Body of pancreas (tissue), 4 donors: ENCODE data around the gene RPL22. TPM values are rescaled to one million over a fixed set of nuclear protein-coding genes. Genes with fewer than 3 reads are reported as not detected.
"Not testable (repeated sequence)": the region's sequence is repeated elsewhere in the genome, so short reads cannot be mapped to it uniquely, and the experiment has no call there.

ENCODE experiments used
- ATAC-seq: fragments of 150-250 bp; one replicate; pipeline ENCODE4 v1.9.1; 2016
- DNase-seq, 4 donors: peaks; one replicate each; pipeline ENCODE4 v3.0.0-alpha.2; 2019
- H3K27ac ChIP-seq, 4 donors: fragments of 200-600 bp; sonication (generic); 1 replicate in 3 of 4; 2 replicates in 1 of 4; pipeline versions ENCODE4 v1.5.1 to v1.6.1; 2016 to 2019; ENCODE audit warnings: mild to moderate bottlenecking in 1 of 4, mixed read lengths in 1 of 4, moderate library complexity in 1 of 4
- H3K27me3 ChIP-seq, 2 donors: fragments of 200-600 bp; sonication (generic); one replicate each; pipeline ENCODE4 v1.6.0; 2016; ENCODE audit warnings: mild to moderate bottlenecking in 1 of 2
- H3K36me3 ChIP-seq, 2 donors: fragments of 200-600 bp; sonication (generic); replicated peaks in 1 of 2; 2 replicates each; pipeline ENCODE4 v1.5.1; 2016; ENCODE audit warnings: low read depth in 2 of 2; ENCODE audit not compliant: insufficient read depth in 1 of 2
- H3K4me1 ChIP-seq: fragments of 200-600 bp; sonication (generic); one replicate; pipeline ENCODE4 v1.6.0; 2016
- H3K4me3 ChIP-seq, 2 donors: fragments of 200-600 bp; sonication (generic); 1 replicate in 1 of 2; 2 replicates in 1 of 2; pipeline ENCODE4 v1.5.1; 2016 to 2019
- H3K9me3 ChIP-seq, 3 donors: fragments of 200-600 bp; sonication (generic); 1 replicate in 2 of 3; 2 replicates in 1 of 3; pipeline ENCODE4 v1.5.1; 2016
- POLR2A ChIP-seq, 3 donors: fragments of 450-650 bp; IDR thresholded peaks; one replicate each; pipeline ENCODE4 v1.6.1; 2016; ENCODE audit warnings: antibody characterized with exemption in 3 of 3, mild to moderate bottlenecking in 2 of 3
- WGBS, 2 donors: methylation state at CpG; one replicate each; pipeline ENCODE4 v1.1.5; 2017; 5-methylcytosine and 5-hydroxymethylcytosine counted together
- intact Hi-C: fragments of 100-400 bp; cut with DNase I; formaldehyde crosslinking; loops from one replicate; pipeline ENCODE4 v1.15.1; 2023
- total RNA-seq, 2 donors: library from RNA; depleted of rRNA; stranded (reverse); fragments of >200 nt; gene quantifications; one replicate each; pipeline ENCODE4 v1.1.0, GENCODE V29; 2016
- TF ChIP-seq, protein P1 (sequence below), 7 experiments: fragments of 450-650 bp in 4 of 7; fragments of 200-600 bp in 3 of 7; sonication (generic) in 3 of 7; IDR thresholded peaks; one replicate each; pipeline ENCODE4 v1.5.1; 2016 to 2019; ENCODE audit warnings: antibody characterized with exemption in 7 of 7

Gene RPL22
- total RNA-seq, 2 donors from 2014 or later = 112 to 148 TPM

DNA sequence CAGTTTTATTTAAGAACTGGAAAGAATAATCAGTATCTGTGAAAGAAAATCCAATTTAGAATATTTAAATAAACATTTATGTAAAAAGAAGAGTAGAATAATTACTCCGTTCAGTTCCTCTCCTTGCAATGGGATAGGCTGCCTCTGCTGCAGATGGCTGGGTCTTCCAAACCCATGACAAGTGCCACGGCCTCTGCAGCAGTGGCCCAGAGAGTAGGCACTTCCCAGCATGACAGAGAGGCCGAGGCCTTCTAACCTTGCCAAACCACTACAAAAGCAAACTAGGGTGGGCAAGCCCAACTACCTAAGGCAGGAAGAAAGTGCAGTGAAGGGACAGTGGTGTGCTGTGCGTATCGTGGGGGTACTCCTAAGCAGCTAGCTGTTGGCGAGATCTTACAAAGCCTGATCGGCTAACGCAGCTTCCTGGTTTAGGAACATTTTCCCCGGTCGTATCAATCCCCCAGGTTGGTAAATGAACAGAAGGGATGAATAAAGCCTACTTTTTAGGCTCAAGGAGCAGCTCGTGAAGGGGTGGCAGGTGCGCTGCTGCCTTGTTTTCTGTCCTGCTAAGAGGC is 21.9 kb upstream of the RPL22 start:
- no peak for TF ChIP-seq POLR2A (IDR thresholded peaks at IDR 0.05)
- TF ChIP-seq, protein P1, sequence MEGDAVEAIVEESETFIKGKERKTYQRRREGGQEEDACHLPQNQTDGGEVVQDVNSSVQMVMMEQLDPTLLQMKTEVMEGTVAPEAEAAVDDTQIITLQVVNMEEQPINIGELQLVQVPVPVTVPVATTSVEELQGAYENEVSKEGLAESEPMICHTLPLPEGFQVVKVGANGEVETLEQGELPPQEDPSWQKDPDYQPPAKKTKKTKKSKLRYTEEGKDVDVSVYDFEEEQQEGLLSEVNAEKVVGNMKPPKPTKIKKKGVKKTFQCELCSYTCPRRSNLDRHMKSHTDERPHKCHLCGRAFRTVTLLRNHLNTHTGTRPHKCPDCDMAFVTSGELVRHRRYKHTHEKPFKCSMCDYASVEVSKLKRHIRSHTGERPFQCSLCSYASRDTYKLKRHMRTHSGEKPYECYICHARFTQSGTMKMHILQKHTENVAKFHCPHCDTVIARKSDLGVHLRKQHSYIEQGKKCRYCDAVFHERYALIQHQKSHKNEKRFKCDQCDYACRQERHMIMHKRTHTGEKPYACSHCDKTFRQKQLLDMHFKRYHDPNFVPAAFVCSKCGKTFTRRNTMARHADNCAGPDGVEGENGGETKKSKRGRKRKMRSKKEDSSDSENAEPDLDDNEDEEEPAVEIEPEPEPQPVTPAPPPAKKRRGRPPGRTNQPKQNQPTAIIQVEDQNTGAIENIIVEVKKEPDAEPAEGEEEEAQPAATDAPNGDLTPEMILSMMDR (IDR thresholded peaks at IDR 0.05) = no peak
- Histone ChIP-seq H3K27me3 (no peaks in the 10 kb centered on the region), H3K4me3 (no peak overlapping the region), H3K9me3 (no peaks in the 10 kb centered on the region), H3K27ac (no peak overlapping the region), H3K4me1 (peaks cover 14% of the 10 kb centered on the region), H3K36me3 (peaks cover 0 to 6% of the 10 kb centered on the region in 2 donors)
- WGBS, 2 donors = 86 to 92% methylated on average over 10 to 12 of the region's 12 CpGs
- intact Hi-C loops = no loop called here
- ATAC-seq (no peak), DNase-seq (no peak)

DNA sequence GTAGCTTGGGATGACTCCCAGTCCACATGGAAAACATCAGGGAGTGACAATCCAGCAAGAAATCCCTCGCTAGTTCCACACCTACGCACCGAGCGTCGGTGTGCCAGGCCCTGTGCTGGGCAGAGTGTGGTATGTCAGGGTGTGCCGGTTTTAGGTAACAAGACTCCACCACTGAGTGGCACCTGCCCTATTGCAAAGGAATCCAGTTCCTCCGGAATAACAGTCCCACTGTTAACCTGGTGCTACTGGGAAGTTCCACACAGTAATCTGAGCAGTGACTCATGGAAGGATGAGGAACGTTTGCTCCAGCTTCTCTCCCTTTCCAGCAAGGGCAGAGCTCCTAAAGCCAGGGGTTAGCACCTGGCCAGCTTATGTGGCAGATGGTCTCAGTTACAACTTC is 20.8 kb upstream of the RPL22 start:
- no peak for DNase-seq
- H3K4me3 ChIP-seq = no peak overlapping the region
- no peak for ATAC-seq
- no peak overlapping the region for H3K27ac ChIP-seq
- H3K36me3 ChIP-seq = peaks cover 0 to 8% of the 10 kb centered on the region in 2 donors
- H3K9me3 ChIP-seq = no peaks in the 10 kb centered on the region
- H3K4me1 ChIP-seq = peaks cover 14% of the 10 kb centered on the region
- WGBS, 2 donors = 79 to 84% methylated on average over 7 to 8 of the region's 8 CpGs
- TF ChIP-seq, protein P1 (IDR thresholded peaks at IDR 0.05) = no peak
- TF ChIP-seq POLR2A (IDR thresholded peaks at IDR 0.05) = no peak
- intact Hi-C loops = no loop called here
- no peaks in the 10 kb centered on the region for H3K27me3 ChIP-seq

DNA sequence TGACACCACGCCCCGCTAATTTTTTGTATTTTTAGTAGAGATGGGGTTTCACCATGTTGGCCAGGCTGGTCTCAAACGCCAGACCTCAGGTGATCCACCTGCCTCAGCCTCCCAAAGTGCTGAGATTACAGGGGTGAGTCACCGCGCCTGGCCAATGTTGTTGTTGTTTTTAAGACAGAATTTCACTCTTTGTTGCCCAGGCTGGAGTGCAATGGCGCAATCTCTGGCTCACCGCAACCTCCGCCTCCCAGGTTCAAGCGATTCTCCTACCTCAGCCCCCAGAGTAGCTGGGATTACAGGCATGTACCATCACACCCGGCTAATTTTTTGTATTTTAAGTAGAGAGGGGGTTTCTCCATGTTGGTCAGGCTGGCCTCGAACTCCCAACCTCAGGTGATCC is 20.2 kb upstream of the RPL22 start:
- H3K36me3 ChIP-seq, intact Hi-C loops, ATAC-seq, H3K27me3 ChIP-seq, H3K4me3 ChIP-seq, DNase-seq, H3K9me3 ChIP-seq, H3K27ac ChIP-seq: not testable (repeated sequence)
- H3K4me1 ChIP-seq = peaks cover 14% of the 10 kb centered on the region
- 82 to 85% methylated on average over 11 of the region's 11 CpGs for WGBS, 2 donors

DNA sequence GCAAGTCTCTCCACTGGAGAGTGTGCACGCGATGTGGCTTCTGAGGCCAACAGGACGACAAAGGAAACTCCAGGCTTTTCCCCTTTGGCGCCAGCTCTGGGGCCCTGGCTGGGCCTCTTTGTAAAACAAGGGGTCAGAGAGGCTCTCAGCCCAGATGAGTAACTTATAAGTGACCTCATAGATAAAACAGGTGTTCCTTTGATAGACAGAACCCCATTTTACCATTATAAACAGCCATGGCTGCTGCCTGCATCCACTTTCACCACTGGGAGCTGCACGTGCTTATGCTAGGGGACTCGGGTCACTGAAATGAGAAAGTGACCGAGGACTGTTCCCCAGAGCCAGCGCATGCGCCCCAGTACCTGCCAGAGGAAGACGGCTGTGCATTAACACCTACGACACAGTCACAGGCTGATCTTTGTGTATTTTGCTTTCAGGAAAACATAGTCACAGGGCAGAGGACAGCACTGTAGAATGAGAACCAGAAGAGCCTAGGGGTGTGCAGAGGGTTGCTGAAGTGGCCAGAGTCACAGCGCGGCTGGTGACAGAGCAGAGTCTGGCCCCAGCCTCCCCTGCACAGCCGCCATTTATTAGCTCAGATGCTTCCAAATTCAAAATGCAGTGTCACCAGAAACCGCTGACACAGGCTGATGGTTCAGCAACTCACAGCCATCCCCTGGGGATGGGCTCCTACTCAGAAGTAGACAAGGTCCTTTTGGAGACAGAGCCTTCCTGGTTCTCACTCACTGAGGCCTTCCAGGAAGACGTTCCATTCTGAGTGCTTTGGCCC is 19.2 kb upstream of the RPL22 start:
- WGBS, 2 donors = 66 to 71% methylated on average over 12 to 16 of the region's 16 CpGs
- TF ChIP-seq, protein P1 (IDR thresholded peaks at IDR 0.05) = peak in 1 of 7 experiments; percentile 10
- TF ChIP-seq POLR2A (IDR thresholded peaks at IDR 0.05) = no peak
- Histone ChIP-seq H3K27ac (peak overlapping the region in 3 of 4 donors; percentile 62 to 70 (median 70)), H3K9me3 (no peaks in the 10 kb centered on the region), H3K27me3 (no peaks in the 10 kb centered on the region), H3K36me3 (peaks cover 0 to 3% of the 10 kb centered on the region in 2 donors), H3K4me3 (no peak overlapping the region), H3K4me1 (peaks cover 14% of the 10 kb centered on the region)
- intact Hi-C loops = no loop called here
- ATAC-seq = peak; percentile 83
- peak; percentile 34 to 53 (median 46) for DNase-seq

DNA sequence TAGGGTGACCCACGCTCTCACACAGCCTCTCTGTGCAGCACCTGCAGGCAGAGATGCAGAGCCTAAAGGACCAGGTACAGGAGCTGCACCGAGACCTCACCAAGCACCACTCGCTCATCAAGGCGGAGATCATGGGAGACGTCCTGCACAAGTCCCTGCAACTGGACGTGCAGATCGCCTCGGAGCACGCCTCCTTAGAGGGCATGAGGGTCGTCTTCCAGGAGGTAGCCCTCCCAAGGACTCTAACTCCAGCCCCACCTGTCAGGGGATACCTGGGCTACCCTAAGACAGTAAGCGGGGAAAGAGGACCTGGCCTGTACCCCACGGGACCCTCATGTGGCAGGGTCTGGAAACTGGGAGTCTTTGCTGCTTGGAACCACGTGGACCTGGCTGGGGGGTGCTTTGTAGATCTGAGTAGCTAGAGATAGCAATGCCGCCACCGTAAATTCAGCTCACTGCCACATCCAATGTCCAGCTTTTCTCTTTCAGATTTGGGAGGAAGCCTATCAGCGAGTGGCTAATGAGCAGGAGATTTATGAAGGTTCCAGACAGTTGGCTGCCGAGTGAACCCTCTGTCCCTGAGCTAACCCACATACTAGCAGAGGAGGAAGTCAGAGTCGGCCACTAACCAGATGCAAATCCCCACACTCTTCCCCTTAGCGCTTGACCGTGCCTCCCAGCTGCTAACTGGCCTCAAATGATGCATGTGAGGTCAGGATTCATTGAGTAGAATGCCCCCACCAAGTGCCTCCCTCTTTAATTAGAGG is 13.0 kb upstream of the RPL22 start:
- peaks cover 0 to 3% of the 10 kb centered on the region in 2 donors for H3K36me3 ChIP-seq
- ATAC-seq (no peak), DNase-seq (no peak)
- TF ChIP-seq POLR2A (IDR thresholded peaks at IDR 0.05) = no peak
- TF ChIP-seq, protein P1 (IDR thresholded peaks at IDR 0.05) = no peak
- no peaks in the 10 kb centered on the region for H3K27me3 ChIP-seq
- no peak overlapping the region for H3K27ac ChIP-seq
- peaks cover 24% of the 10 kb centered on the region for H3K4me1 ChIP-seq
- 78 to 83% methylated on average over 10 to 20 of the region's 20 CpGs for WGBS, 2 donors
- no peak overlapping the region for H3K4me3 ChIP-seq
- intact Hi-C loops = no loop called here
- no peaks in the 10 kb centered on the region for H3K9me3 ChIP-seq
